ENCODE results near the gene MDM2. TPM values are rescaled to one million over a fixed set of nuclear protein-coding genes. Genes with fewer than 3 reads are reported as not detected.

Gene MDM2
- total and polyA plus RNA-seq, 10 of the 15 experiments (the other 5 are each of a cell fraction or from before 2014, with no cell fraction given), result 48.2 to 174 (median 85.0) TPM

GRCh38 chr12:68888243-68888642 is 80.3 kb downstream of the MDM2 start:
- DNase-seq (ENCODE audit: low read depth, low spot score) (no peak), ATAC-seq (no peak), FAIRE-seq (no peak)
- CTCF ChIA-PET, result no interaction called here
- Histone ChIP-seq H4K20me1 (ENCODE audit: control insufficient read depth, insufficient read depth) (no peaks in the 10 kb centered on the region), H3K9me3 (replicated peaks; ENCODE audit: control insufficient read depth, insufficient read depth, low read length) (no peaks in the 10 kb centered on the region), H3K36me3 (ENCODE audit: control insufficient read depth in 2 of 2, insufficient read depth in 2 of 2, low read length in 1 of 2) (no peaks in the 10 kb centered on the region), H3K27me3 (replicated peaks in 1 of 2; ENCODE audit: control insufficient read depth in 2 of 2, insufficient read depth in 2 of 2, low read length in 1 of 2) (no peaks in the 10 kb centered on the region), H2AFZ (ENCODE audit: control insufficient read depth, low read depth, low read length) (no peak overlapping the region), H3K4me3 (no peak overlapping the region), H3K4me2 (ENCODE audit: control insufficient read depth, insufficient read depth) (no peak overlapping the region), H3K27ac (ENCODE audit: control insufficient read depth, insufficient read depth) (no peak overlapping the region), H3K9ac (ENCODE audit: control insufficient read depth, insufficient read depth, low read length) (no peak overlapping the region), H3K79me2 (ENCODE audit: control insufficient read depth, insufficient read depth, low read length) (no peaks in the 10 kb centered on the region), H3K4me1 (ENCODE audit: control insufficient read depth, insufficient read depth, low read length) (no peaks in the 10 kb centered on the region)
- SMC1A ChIA-PET (ENCODE audit: uncharacterized antibody, unreplicated experiment), result interaction anchor here (1.3 kb wide), 1 partner anchor 182 kb away, joined by 3 read pairs; no protein-coding TSS in a partner anchor
- in situ Hi-C loops (cut with MboI) (no loop called here), intact Hi-C loops (cut with micrococcal nuclease; ENCODE audit: unreplicated experiment) (no loop called here)
- POLR2A ChIA-PET, result no interaction called here
- RAD21 ChIA-PET (ENCODE audit: unreplicated experiment), result no interaction called here
- BruUV-seq (replicated peaks), result no TSS peak
- TF ChIP-seq EGR1 (IDR thresholded peaks at IDR 0.05; ENCODE audit: borderline replicate concordance in 1 of 2, low read depth in 2 of 2, low read length in 2 of 2), result no peak
- TF ChIP-seq, protein P1, sequence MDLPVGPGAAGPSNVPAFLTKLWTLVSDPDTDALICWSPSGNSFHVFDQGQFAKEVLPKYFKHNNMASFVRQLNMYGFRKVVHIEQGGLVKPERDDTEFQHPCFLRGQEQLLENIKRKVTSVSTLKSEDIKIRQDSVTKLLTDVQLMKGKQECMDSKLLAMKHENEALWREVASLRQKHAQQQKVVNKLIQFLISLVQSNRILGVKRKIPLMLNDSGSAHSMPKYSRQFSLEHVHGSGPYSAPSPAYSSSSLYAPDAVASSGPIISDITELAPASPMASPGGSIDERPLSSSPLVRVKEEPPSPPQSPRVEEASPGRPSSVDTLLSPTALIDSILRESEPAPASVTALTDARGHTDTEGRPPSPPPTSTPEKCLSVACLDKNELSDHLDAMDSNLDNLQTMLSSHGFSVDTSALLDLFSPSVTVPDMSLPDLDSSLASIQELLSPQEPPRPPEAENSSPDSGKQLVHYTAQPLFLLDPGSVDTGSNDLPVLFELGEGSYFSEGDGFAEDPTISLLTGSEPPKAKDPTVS (IDR thresholded peaks at IDR 0.05; ENCODE audit: low read depth, low read length), result no peak
- no peak for TF ChIP-seq ETV6 (conservative IDR thresholded peaks at IDR 0.05 in 1 of 2, IDR thresholded peaks at IDR 0.05 in 1 of 2; ENCODE audit: borderline replicate concordance in 1 of 2, low read depth in 1 of 2)
- TF ChIP-seq BHLHE40 (IDR thresholded peaks at IDR 0.05; ENCODE audit: borderline replicate concordance in 1 of 2, low read depth in 2 of 2, low read length in 1 of 2), result no peak
- TF ChIP-seq PML (IDR thresholded peaks at IDR 0.05; ENCODE audit: low read length), result no peak
- TF ChIP-seq NBN (IDR thresholded peaks at IDR 0.05), result no peak
- TF ChIP-seq ZBED1 (IDR thresholded peaks at IDR 0.05; ENCODE audit: borderline replicate concordance), result no peak
- TF ChIP-seq POLR2AphosphoS5 (IDR thresholded peaks at IDR 0.05; ENCODE audit: low read length), result no peak
- no peak for TF ChIP-seq RAD21 (IDR thresholded peaks at IDR 0.05; ENCODE audit: insufficient read depth, low read depth, low read length)
- no peak for TF ChIP-seq FOXM1 (IDR thresholded peaks at IDR 0.05; ENCODE audit: low read depth, low read length)
- TF ChIP-seq, protein P2, sequence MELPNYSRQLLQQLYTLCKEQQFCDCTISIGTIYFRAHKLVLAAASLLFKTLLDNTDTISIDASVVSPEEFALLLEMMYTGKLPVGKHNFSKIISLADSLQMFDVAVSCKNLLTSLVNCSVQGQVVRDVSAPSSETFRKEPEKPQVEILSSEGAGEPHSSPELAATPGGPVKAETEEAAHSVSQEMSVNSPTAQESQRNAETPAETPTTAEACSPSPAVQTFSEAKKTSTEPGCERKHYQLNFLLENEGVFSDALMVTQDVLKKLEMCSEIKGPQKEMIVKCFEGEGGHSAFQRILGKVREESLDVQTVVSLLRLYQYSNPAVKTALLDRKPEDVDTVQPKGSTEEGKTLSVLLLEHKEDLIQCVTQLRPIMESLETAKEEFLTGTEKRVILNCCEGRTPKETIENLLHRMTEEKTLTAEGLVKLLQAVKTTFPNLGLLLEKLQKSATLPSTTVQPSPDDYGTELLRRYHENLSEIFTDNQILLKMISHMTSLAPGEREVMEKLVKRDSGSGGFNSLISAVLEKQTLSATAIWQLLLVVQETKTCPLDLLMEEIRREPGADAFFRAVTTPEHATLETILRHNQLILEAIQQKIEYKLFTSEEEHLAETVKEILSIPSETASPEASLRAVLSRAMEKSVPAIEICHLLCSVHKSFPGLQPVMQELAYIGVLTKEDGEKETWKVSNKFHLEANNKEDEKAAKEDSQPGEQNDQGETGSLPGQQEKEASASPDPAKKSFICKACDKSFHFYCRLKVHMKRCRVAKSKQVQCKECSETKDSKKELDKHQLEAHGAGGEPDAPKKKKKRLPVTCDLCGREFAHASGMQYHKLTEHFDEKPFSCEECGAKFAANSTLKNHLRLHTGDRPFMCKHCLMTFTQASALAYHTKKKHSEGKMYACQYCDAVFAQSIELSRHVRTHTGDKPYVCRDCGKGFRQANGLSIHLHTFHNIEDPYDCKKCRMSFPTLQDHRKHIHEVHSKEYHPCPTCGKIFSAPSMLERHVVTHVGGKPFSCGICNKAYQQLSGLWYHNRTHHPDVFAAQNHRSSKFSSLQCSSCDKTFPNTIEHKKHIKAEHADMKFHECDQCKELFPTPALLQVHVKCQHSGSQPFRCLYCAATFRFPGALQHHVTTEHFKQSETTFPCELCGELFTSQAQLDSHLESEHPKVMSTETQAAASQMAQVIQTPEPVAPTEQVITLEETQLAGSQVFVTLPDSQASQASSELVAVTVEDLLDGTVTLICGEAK (IDR thresholded peaks at IDR 0.05; ENCODE audit: borderline replicate concordance), result no peak
- TF ChIP-seq NFYA (IDR thresholded peaks at IDR 0.05; ENCODE audit: borderline replicate concordance, low read depth, low read length), result no peak
- TF ChIP-seq, protein P3, sequence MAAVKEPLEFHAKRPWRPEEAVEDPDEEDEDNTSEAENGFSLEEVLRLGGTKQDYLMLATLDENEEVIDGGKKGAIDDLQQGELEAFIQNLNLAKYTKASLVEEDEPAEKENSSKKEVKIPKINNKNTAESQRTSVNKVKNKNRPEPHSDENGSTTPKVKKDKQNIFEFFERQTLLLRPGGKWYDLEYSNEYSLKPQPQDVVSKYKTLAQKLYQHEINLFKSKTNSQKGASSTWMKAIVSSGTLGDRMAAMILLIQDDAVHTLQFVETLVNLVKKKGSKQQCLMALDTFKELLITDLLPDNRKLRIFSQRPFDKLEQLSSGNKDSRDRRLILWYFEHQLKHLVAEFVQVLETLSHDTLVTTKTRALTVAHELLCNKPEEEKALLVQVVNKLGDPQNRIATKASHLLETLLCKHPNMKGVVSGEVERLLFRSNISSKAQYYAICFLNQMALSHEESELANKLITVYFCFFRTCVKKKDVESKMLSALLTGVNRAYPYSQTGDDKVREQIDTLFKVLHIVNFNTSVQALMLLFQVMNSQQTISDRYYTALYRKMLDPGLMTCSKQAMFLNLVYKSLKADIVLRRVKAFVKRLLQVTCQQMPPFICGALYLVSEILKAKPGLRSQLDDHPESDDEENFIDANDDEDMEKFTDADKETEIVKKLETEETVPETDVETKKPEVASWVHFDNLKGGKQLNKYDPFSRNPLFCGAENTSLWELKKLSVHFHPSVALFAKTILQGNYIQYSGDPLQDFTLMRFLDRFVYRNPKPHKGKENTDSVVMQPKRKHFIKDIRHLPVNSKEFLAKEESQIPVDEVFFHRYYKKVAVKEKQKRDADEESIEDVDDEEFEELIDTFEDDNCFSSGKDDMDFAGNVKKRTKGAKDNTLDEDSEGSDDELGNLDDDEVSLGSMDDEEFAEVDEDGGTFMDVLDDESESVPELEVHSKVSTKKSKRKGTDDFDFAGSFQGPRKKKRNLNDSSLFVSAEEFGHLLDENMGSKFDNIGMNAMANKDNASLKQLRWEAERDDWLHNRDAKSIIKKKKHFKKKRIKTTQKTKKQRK (IDR thresholded peaks at IDR 0.05; ENCODE audit: low read depth, low read length), result no peak
- no peak for TF ChIP-seq NRF1 (conservative IDR thresholded peaks at IDR 0.05; ENCODE audit: low read depth, low read length)
- TF ChIP-seq ELK1 (IDR thresholded peaks at IDR 0.05; ENCODE audit: low read depth, low read length), result no peak

All from GM12878 (cell line).